HepG2 (cell line): Measurements from ENCODE around the gene CA11. TPM values are rescaled to one million over a fixed set of nuclear protein-coding genes. Genes with fewer than 3 reads are reported as not detected.

Experiments
- CEBPB ChIP-seq: IDR thresholded peaks from 2 replicates; pipeline ENCODE4 v1.6.1; 2011; ENCODE audit warnings: low read depth, low read length, improper control_type of control experiment, borderline replicate concordance
- EEA1 ChIP-seq: sonication (generic); formaldehyde crosslinking; IDR thresholded peaks from 2 replicates; pipeline ENCODE4 v1.5.1; 2020; ENCODE audit warnings: mild to moderate bottlenecking, missing genetic modification reagents, borderline replicate concordance
- ERF ChIP-seq: IDR thresholded peaks from 2 replicates; pipeline ENCODE4 v1.6.1; 2018; ENCODE audit warnings: missing biosample characterization, missing genetic modification reagents
- NPAS2 ChIP-seq: sonication (generic); formaldehyde crosslinking; IDR thresholded peaks from 2 replicates; pipeline ENCODE4 v1.8.0; 2022; ENCODE audit warnings: mild to moderate bottlenecking, missing genetic modification reagents, borderline replicate concordance
- RXRB ChIP-seq: IDR thresholded peaks from 2 replicates; pipeline ENCODE4 v1.6.1; 2016; ENCODE audit warnings: borderline replicate concordance, missing genetic modification reagents, missing compliant biosample characterization
- SNAPC2 ChIP-seq: sonication (generic); formaldehyde crosslinking; IDR thresholded peaks from 2 replicates; pipeline ENCODE4 v1.8.1; 2022; ENCODE audit warnings: mild to moderate bottlenecking, missing genetic modification reagents
- TAF15 ChIP-seq: fragments of 200-400 bp; formaldehyde crosslinking; IDR thresholded peaks from one replicate; pipeline ENCODE4 v1.6.1; 2018; ENCODE audit warnings: mild to moderate bottlenecking, low read depth, low read length; ENCODE audit not compliant: poor library complexity, severe bottlenecking
- ZFAT ChIP-seq: sonication (generic); formaldehyde crosslinking; conservative IDR thresholded peaks from 2 replicates; pipeline ENCODE4 v1.8.1; 2023; ENCODE audit warnings: missing genetic modification reagents, inconsistent platforms
- ZNF12 ChIP-seq: sonication (generic); formaldehyde crosslinking; IDR thresholded peaks from 2 replicates; pipeline ENCODE4 v1.5.0; 2020; ENCODE audit warnings: missing genetic modification reagents
- ZNF333 ChIP-seq: sonication (generic); formaldehyde crosslinking; IDR thresholded peaks from 2 replicates; pipeline ENCODE4 v1.4.0; 2020; ENCODE audit warnings: mild to moderate bottlenecking, missing genetic modification reagents, borderline replicate concordance
- ZNF34 ChIP-seq: sonication (generic); formaldehyde crosslinking; IDR thresholded peaks from 2 replicates; pipeline ENCODE4 v1.4.0; 2020; ENCODE audit warnings: mild to moderate bottlenecking, missing genetic modification reagents, borderline replicate concordance
- ZNF446 ChIP-seq: sonication (generic); formaldehyde crosslinking; IDR thresholded peaks from 2 replicates; pipeline ENCODE4 v1.5.0; 2020; ENCODE audit warnings: mild to moderate bottlenecking, missing genetic modification reagents
- ZNF567 ChIP-seq: sonication (generic); formaldehyde crosslinking; IDR thresholded peaks from 2 replicates; pipeline ENCODE4 v1.8.1; 2023; ENCODE audit warnings: mild to moderate bottlenecking, missing genetic modification reagents, borderline replicate concordance
- ZNF7 ChIP-seq: IDR thresholded peaks from 2 replicates; pipeline ENCODE4 v1.6.1; 2016; ENCODE audit warnings: missing biosample characterization, missing genetic modification reagents
- polyA plus RNA-seq, 8 experiments: library from polyadenylated mRNA; depleted of rRNA in 3 of 8; stranded (reverse) in 7 of 8; unstranded in 1 of 8; fragments of >200 nt; fragmentation: Illumina TruSeq in 4 of 8; extraction: Trizol in 4 of 8; gene quantifications; 2 replicates each; pipeline versions ENCODE4 v1.2.1 to v1.2.3, GENCODE V29; 2011 to 2016; ENCODE audit warnings: low read depth in 4 of 8, missing spikeins in 1 of 8, mixed read lengths in 1 of 8; ENCODE audit not compliant: insufficient read depth in 1 of 8
- total RNA-seq, 5 experiments: library from RNA; depleted of rRNA; stranded (reverse); fragments of >200 nt; fragmentation: Illumina TruSeq; extraction: Trizol; gene quantifications; 2 replicates each; pipeline ENCODE4 v1.2.3, GENCODE V29; 2016; ENCODE audit warnings: low read depth in 1 of 5
- TF ChIP-seq, protein P1 (sequence below): sonication (generic); formaldehyde crosslinking; IDR thresholded peaks from 2 replicates; pipeline ENCODE4 v1.4.0; 2020; ENCODE audit warnings: missing genetic modification reagents
- TF ChIP-seq, protein P2 (sequence below): sonication (generic); formaldehyde crosslinking; IDR thresholded peaks from 2 replicates; pipeline ENCODE4 v1.4.0; 2020; ENCODE audit warnings: missing genetic modification reagents
- TF ChIP-seq, protein P3 (sequence below): sonication (generic); formaldehyde crosslinking; IDR thresholded peaks from 2 replicates; pipeline ENCODE4 v1.5.0; 2020; ENCODE audit warnings: missing genetic modification reagents
- TF ChIP-seq, protein P4 (sequence below): sonication (generic); formaldehyde crosslinking; IDR thresholded peaks from 2 replicates; pipeline ENCODE4 v1.8.1; 2023; ENCODE audit warnings: mild to moderate bottlenecking, moderate library complexity, missing genetic modification reagents

The CA11 gene
- total and polyA plus RNA-seq, 2 of the 13 experiments (the other 11 are each of a cell fraction or from before 2014, with no cell fraction given): 0.41 to 0.58 TPM

DNA sequence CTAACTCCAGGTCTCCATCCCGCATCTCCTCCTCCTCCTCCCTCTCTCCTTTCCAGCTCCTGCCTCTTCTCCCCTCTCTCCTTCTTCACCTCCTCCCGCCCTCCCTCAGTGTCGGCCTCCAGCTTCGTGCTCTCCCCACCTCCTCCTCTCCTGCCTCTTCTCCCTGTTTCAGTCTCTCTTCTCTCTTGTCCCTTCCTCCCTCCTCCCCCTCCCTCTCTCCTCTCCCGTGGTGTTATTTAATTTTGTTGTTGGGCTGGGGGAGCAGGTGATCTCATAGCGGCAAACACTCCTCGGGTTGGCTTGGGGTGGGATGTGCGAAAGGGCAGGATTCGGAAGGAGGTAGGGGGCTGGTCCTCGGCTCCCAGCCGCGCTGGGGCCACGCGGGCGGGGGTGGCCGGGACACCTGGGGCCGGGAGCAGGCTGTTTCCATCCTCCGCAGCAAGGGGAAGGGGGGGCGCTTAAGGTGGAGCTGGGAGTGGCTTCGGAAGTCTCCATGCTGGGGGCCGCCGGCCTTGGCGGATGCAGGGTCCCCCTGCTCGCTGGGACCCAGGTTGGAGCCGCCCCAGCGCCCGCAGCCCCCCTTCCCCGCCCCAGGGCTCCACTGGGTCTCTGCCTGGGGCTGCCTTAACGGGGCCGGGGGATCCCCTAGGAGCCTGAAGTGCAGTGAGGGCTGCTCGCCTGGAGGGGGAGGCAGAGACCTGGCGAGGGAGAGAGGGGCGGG is at the start of gene CA11 (continued):
- TF ChIP-seq, protein P1, sequence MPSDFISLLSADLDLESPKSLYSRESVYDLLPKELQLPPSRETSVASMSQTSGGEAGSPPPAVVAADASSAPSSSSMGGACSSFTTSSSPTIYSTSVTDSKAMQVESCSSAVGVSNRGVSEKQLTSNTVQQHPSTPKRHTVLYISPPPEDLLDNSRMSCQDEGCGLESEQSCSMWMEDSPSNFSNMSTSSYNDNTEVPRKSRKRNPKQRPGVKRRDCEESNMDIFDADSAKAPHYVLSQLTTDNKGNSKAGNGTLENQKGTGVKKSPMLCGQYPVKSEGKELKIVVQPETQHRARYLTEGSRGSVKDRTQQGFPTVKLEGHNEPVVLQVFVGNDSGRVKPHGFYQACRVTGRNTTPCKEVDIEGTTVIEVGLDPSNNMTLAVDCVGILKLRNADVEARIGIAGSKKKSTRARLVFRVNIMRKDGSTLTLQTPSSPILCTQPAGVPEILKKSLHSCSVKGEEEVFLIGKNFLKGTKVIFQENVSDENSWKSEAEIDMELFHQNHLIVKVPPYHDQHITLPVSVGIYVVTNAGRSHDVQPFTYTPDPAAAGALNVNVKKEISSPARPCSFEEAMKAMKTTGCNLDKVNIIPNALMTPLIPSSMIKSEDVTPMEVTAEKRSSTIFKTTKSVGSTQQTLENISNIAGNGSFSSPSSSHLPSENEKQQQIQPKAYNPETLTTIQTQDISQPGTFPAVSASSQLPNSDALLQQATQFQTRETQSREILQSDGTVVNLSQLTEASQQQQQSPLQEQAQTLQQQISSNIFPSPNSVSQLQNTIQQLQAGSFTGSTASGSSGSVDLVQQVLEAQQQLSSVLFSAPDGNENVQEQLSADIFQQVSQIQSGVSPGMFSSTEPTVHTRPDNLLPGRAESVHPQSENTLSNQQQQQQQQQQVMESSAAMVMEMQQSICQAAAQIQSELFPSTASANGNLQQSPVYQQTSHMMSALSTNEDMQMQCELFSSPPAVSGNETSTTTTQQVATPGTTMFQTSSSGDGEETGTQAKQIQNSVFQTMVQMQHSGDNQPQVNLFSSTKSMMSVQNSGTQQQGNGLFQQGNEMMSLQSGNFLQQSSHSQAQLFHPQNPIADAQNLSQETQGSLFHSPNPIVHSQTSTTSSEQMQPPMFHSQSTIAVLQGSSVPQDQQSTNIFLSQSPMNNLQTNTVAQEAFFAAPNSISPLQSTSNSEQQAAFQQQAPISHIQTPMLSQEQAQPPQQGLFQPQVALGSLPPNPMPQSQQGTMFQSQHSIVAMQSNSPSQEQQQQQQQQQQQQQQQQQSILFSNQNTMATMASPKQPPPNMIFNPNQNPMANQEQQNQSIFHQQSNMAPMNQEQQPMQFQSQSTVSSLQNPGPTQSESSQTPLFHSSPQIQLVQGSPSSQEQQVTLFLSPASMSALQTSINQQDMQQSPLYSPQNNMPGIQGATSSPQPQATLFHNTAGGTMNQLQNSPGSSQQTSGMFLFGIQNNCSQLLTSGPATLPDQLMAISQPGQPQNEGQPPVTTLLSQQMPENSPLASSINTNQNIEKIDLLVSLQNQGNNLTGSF (CRISPR knock-in tag): no peak
- TF ChIP-seq, protein P2, sequence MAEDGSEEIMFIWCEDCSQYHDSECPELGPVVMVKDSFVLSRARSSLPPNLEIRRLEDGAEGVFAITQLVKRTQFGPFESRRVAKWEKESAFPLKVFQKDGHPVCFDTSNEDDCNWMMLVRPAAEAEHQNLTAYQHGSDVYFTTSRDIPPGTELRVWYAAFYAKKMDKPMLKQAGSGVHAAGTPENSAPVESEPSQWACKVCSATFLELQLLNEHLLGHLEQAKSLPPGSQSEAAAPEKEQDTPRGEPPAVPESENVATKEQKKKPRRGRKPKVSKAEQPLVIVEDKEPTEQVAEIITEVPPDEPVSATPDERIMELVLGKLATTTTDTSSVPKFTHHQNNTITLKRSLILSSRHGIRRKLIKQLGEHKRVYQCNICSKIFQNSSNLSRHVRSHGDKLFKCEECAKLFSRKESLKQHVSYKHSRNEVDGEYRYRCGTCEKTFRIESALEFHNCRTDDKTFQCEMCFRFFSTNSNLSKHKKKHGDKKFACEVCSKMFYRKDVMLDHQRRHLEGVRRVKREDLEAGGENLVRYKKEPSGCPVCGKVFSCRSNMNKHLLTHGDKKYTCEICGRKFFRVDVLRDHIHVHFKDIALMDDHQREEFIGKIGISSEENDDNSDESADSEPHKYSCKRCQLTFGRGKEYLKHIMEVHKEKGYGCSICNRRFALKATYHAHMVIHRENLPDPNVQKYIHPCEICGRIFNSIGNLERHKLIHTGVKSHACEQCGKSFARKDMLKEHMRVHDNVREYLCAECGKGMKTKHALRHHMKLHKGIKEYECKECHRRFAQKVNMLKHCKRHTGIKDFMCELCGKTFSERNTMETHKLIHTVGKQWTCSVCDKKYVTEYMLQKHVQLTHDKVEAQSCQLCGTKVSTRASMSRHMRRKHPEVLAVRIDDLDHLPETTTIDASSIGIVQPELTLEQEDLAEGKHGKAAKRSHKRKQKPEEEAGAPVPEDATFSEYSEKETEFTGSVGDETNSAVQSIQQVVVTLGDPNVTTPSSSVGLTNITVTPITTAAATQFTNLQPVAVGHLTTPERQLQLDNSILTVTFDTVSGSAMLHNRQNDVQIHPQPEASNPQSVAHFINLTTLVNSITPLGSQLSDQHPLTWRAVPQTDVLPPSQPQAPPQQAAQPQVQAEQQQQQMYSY (CRISPR knock-in tag): no peak
- TF ChIP-seq NPAS2 (CRISPR knock-in tag): no peak
- TF ChIP-seq, protein P3, sequence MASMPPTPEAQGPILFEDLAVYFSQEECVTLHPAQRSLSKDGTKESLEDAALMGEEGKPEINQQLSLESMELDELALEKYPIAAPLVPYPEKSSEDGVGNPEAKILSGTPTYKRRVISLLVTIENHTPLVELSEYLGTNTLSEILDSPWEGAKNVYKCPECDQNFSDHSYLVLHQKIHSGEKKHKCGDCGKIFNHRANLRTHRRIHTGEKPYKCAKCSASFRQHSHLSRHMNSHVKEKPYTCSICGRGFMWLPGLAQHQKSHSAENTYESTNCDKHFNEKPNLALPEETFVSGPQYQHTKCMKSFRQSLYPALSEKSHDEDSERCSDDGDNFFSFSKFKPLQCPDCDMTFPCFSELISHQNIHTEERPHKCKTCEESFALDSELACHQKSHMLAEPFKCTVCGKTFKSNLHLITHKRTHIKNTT (CRISPR knock-in tag): no peak
- TF ChIP-seq EEA1 (CRISPR knock-in tag): no peak
- no peak for TF ChIP-seq ZNF12
- no peak for TF ChIP-seq SNAPC2
- TF ChIP-seq CEBPB: no peak
- TF ChIP-seq RXRB (CRISPR knock-in tag): 0 out of 2 replicates have a peak, but pooled peaks have one; percentile 17
- no peak for TF ChIP-seq ZNF446 (CRISPR knock-in tag)
- no peak for TF ChIP-seq ZNF567
- TF ChIP-seq TAF15: no peak
- no peak for TF ChIP-seq ZNF333 (CRISPR knock-in tag)
- TF ChIP-seq ERF: no peak
- no peak for TF ChIP-seq ZNF34
- no peak for TF ChIP-seq ZNF7 (CRISPR knock-in tag)
- TF ChIP-seq, protein P4, sequence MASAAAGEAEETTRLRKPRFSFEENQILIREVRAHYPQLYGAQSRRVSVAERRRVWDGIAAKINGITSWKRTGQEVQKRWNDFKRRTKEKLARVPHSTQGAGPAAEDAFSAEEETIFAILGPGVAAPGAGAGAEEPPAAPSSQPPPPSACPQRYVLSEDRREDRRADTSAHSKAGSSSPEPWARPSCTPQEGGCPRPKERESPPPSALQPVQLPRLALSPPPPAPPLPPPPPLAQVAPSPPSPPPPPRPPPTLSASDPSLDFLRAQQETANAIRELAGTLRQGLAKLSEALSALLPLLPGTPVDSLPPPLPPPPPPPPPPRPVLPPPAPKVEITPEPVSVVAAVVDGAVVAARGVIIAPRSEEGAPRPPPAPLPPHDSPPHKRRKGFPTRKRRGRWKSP: 0 out of 2 replicates have a peak, but pooled peaks have one; percentile 20
- no peak for TF ChIP-seq ZFAT (CRISPR knock-in tag)
